Adrenal gland (tissue), 5 donors: Measurements from ENCODE around the gene SCN3A.

Experiments
- CTCF ChIP-seq, 6 experiments: fragments of 450-650 bp in 4 of 6; fragments of 200-600 bp in 2 of 6; sonication (generic) in 1 of 6; IDR thresholded peaks; 1 replicate in 5 of 6; 2 replicates in 1 of 6; pipeline versions ENCODE4 v1.5.1 to v1.8.0; 2016 to 2021; ENCODE audit warnings: antibody characterized with exemption in 6 of 6, mild to moderate bottlenecking in 2 of 6, moderate library complexity in 1 of 6
- POLR2A ChIP-seq, 2 donors: fragments of 450-650 bp; IDR thresholded peaks; one replicate each; pipeline ENCODE4 v1.6.1; 2017; ENCODE audit warnings: antibody characterized with exemption in 2 of 2, mild to moderate bottlenecking in 2 of 2, moderate library complexity in 1 of 2
- donor health status: DM: no; HTN: no; CAD: no.

- TF ChIP-seq POLR2A (IDR thresholded peaks at IDR 0.05) = no peak
- TF ChIP-seq CTCF (IDR thresholded peaks at IDR 0.05) = no peak
Measured at GRCh38 chr2:165163761-165164160, 40.1 kb downstream of the SCN3A start.
